Measurements from ENCODE around the gene SGTA. TPM values are rescaled to one million over a fixed set of nuclear protein-coding genes. Genes with fewer than 3 reads are reported as not detected.

SGTA gene
- polyA plus RNA-seq, 3 donors, result 21.6 to 35.4 (median 22.0) TPM

GRCh38 chr19:2805261-2805900, 22.3 kb upstream of the SGTA start:
- TF ChIP-seq, protein P1, sequence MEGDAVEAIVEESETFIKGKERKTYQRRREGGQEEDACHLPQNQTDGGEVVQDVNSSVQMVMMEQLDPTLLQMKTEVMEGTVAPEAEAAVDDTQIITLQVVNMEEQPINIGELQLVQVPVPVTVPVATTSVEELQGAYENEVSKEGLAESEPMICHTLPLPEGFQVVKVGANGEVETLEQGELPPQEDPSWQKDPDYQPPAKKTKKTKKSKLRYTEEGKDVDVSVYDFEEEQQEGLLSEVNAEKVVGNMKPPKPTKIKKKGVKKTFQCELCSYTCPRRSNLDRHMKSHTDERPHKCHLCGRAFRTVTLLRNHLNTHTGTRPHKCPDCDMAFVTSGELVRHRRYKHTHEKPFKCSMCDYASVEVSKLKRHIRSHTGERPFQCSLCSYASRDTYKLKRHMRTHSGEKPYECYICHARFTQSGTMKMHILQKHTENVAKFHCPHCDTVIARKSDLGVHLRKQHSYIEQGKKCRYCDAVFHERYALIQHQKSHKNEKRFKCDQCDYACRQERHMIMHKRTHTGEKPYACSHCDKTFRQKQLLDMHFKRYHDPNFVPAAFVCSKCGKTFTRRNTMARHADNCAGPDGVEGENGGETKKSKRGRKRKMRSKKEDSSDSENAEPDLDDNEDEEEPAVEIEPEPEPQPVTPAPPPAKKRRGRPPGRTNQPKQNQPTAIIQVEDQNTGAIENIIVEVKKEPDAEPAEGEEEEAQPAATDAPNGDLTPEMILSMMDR (IDR thresholded peaks at IDR 0.05), result no peak
- peaks cover 39 to 72% of the 10 kb centered on the region in 2 donors for H3K36me3 Mint-ChIP-seq
- H3K27me3 Mint-ChIP-seq (ENCODE audit: low read depth in 3 of 3), result peaks cover 0 to 4% (median 0%) of the 10 kb centered on the region in 3 donors
- Histone ChIP-seq H3K9ac (ENCODE audit: insufficient read depth, low read length, poor library complexity, severe bottlenecking) (no peak overlapping the region), H3K4me2 (replicated peaks; ENCODE audit: extremely low read depth, low read length, poor library complexity, severe bottlenecking) (no peak overlapping the region), H4K20me1 (ENCODE audit: insufficient read depth, low read length) (no peaks in the 10 kb centered on the region), H3K79me2 (ENCODE audit: insufficient read depth, low read length) (no peaks in the 10 kb centered on the region), H3K4me3 (replicated peaks in 1 of 3; ENCODE audit: low read depth in 2 of 3, low read length in 3 of 3) (no peak overlapping the region), H3K27me3 (ENCODE audit: control insufficient read depth in 2 of 2, insufficient read depth in 2 of 2, low read length in 2 of 2) (no peaks in the 10 kb centered on the region), H3K4me1 (ENCODE audit: control insufficient read depth in 1 of 2, insufficient read depth in 2 of 2, low read length in 2 of 2) (no peaks in the 10 kb centered on the region), H2AFZ (ENCODE audit: insufficient read depth, low read depth, low read length, poor library complexity, severe bottlenecking) (no peak overlapping the region), H3K27ac (ENCODE audit: low read depth in 1 of 2, low read length in 2 of 2) (no peak overlapping the region), H3K36me3 (replicated peaks in 1 of 2; ENCODE audit: control insufficient read depth in 1 of 2, insufficient read depth in 2 of 2, low read length in 2 of 2) (peaks cover 36 to 59% of the 10 kb centered on the region in 2 donors), H3K9me3 (replicated peaks in 1 of 2; ENCODE audit: control insufficient read depth in 1 of 2, insufficient read depth in 1 of 2, low read length in 2 of 2) (no peaks in the 10 kb centered on the region)
- peaks cover 0 to 5% (median 0%) of the 10 kb centered on the region in 7 donors for H3K9me3 Mint-ChIP-seq
- H3K4me1 Mint-ChIP-seq, result no peaks in the 10 kb centered on the region
- H3K4me3 Mint-ChIP-seq, result no peak overlapping the region
- no peak for DNase-seq
- H3K27ac Mint-ChIP-seq, result no peak overlapping the region
- WGBS (ENCODE audit: insufficient coverage), result over 99% methylated on average over 18 of the region's 28 CpGs
- intact Hi-C loops (cut with micrococcal nuclease), result no loop called here

- no peaks in the 10 kb centered on the region for H4K20me1 ChIP-seq (ENCODE audit: insufficient read depth, low read length)
- WGBS (ENCODE audit: insufficient coverage), result 90% methylated on average over 18 of the region's 27 CpGs
- H2AFZ ChIP-seq (ENCODE audit: insufficient read depth, low read depth, low read length, poor library complexity, severe bottlenecking), result no peak overlapping the region
- DNase-seq, result no peak
- H3K27me3 ChIP-seq (ENCODE audit: control insufficient read depth in 2 of 2, insufficient read depth in 2 of 2, low read length in 2 of 2), result no peaks in the 10 kb centered on the region
- H3K4me2 ChIP-seq (replicated peaks; ENCODE audit: extremely low read depth, low read length, poor library complexity, severe bottlenecking), result no peak overlapping the region
- H3K4me1 ChIP-seq (ENCODE audit: control insufficient read depth in 1 of 2, insufficient read depth in 2 of 2, low read length in 2 of 2), result no peaks in the 10 kb centered on the region
- Mint-ChIP-seq H3K27ac (peak overlapping the region in 2 of 7 donors; percentile 18 to 46), H3K27me3 (ENCODE audit: low read depth in 3 of 3) (peaks cover 0 to 4% (median 0%) of the 10 kb centered on the region in 3 donors), H3K4me3 (no peak overlapping the region), H3K9me3 (peaks cover 0 to 5% (median 0%) of the 10 kb centered on the region in 7 donors), H3K36me3 (peaks cover 36 to 76% of the 10 kb centered on the region in 2 donors), H3K4me1 (no peaks in the 10 kb centered on the region)
- no peak overlapping the region for H3K4me3 ChIP-seq (replicated peaks in 1 of 3; ENCODE audit: low read depth in 2 of 3, low read length in 3 of 3)
- H3K9ac ChIP-seq (ENCODE audit: insufficient read depth, low read length, poor library complexity, severe bottlenecking), result no peak overlapping the region
- peaks cover 34 to 61% of the 10 kb centered on the region in 2 donors for H3K36me3 ChIP-seq (replicated peaks in 1 of 2; ENCODE audit: control insufficient read depth in 1 of 2, insufficient read depth in 2 of 2, low read length in 2 of 2)
- H3K79me2 ChIP-seq (ENCODE audit: insufficient read depth, low read length), result no peaks in the 10 kb centered on the region
- no peak overlapping the region for H3K27ac ChIP-seq (ENCODE audit: low read depth in 1 of 2, low read length in 2 of 2)
- no peaks in the 10 kb centered on the region for H3K9me3 ChIP-seq (replicated peaks in 1 of 2; ENCODE audit: control insufficient read depth in 1 of 2, insufficient read depth in 1 of 2, low read length in 2 of 2)
- TF ChIP-seq, protein P1 (IDR thresholded peaks at IDR 0.05), result no peak
- intact Hi-C loops (cut with micrococcal nuclease), result no loop called here
These were observed 21.3 kb upstream of the SGTA start for GRCh38 chr19:2804156-2805004.
